ENCODE data around the gene DRGX. TPM values are rescaled to one million over a fixed set of nuclear protein-coding genes. Genes with fewer than 3 reads are reported as not detected.

The DRGX gene
- total RNA-seq, 2 experiments from 2014 or later: not detected

DNA sequence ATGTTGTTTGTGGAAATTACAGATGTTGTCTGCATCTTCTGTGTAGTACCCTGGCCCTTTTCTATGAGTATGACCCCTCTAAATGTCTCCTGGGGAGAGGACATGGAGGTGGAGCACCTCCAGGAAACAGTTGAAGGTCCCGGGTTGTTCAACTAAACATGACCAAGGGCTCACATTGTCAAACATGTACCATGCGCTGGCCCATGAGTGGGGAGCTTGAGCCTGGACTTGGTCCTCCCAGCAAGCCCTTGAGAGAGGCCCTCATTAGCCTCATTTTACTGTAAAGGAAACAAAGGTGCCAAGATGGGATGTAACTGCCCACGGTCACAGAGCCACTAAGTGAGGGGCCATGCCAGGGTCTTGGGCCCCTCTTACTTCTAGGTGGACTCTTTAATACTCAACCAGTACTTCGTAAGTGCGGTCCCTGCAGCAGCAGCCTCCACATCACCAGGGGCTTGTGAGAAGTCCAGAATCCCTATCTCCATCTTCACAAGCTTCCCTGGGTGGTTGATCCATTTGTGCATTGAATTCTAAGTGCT lies 65.7 kb downstream of the DRGX start:
- Mint-ChIP-seq H3K27ac (no peak overlapping the region), H3K9me3 (ENCODE audit: low read depth) (peaks cover 4% of the 10 kb centered on the region), H3K4me1 (peaks cover 6% of the 10 kb centered on the region), H3K27me3 (no peaks in the 10 kb centered on the region), H3K36me3 (peaks cover 6% of the 10 kb centered on the region), H3K4me3 (no peak overlapping the region)
- DNase-seq: peak; percentile 21
- no peak for ATAC-seq
- CTCF ChIA-PET: no interaction called here

DNA sequence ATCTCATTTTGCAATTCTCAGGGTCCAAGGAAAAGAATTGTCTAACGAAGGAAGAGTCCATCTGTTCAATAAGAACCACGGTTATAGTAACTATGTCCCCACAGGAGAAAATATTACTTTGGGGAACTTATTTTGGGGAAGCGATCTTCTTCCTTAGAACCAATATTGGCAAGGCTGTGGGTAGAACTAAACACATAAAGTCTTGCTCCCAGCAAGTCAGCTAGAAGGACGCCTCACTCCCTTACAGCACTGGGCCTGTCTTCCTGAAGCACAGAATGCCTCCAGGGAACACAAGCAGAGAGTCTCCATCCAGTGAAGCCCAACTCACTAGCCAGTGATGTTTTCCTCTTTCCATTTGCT lies 66.8 kb downstream of the DRGX start:
- H3K9me3 Mint-ChIP-seq (ENCODE audit: low read depth): no peaks in the 10 kb centered on the region
- DNase-seq (no peak), ATAC-seq (no peak)
- no peak overlapping the region for H3K4me3 Mint-ChIP-seq
- no peaks in the 10 kb centered on the region for H3K4me1 Mint-ChIP-seq
- no peak overlapping the region for H3K27ac Mint-ChIP-seq
- no peaks in the 10 kb centered on the region for H3K27me3 Mint-ChIP-seq
- no peaks in the 10 kb centered on the region for H3K36me3 Mint-ChIP-seq
- CTCF ChIA-PET: no interaction called here

DNA sequence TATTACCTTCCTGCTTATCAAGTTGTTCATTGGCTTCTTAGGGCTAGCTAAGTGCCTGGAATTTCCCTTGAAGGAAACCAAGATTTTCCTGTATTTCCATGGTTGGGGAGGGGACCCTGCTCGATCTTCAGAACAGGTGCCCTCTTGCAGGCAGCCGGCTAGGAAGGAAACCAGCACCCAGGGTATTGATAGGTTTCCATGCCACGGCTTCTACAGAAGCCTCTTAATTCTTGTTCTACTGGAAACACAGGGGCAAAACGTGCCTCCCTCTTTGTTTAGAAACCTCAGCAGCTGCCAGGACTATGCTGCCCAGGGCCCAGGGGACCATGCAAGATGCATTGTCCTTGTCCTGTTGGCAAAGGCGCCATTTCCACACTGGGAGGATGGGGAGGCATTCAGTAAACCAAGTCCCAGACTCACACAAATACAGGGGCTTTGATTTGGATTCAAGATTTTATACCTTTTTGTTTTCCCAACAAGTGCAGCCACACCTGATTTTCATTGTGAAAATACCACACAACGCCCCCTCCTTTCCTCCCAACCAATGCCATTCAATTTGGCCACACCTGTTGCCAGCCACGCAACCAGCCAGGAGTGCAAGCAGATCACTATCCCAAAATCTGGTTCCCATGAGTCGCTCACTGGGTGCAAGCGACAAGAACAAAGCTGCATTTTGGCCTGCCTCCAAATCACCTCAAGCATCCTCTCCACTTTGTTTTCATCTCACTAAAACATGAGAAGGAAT lies 67.3 kb downstream of the DRGX start:
- no peaks in the 10 kb centered on the region for H3K9me3 Mint-ChIP-seq (ENCODE audit: low read depth)
- no peaks in the 10 kb centered on the region for H3K36me3 Mint-ChIP-seq
- CTCF ChIA-PET: no interaction called here

DNA sequence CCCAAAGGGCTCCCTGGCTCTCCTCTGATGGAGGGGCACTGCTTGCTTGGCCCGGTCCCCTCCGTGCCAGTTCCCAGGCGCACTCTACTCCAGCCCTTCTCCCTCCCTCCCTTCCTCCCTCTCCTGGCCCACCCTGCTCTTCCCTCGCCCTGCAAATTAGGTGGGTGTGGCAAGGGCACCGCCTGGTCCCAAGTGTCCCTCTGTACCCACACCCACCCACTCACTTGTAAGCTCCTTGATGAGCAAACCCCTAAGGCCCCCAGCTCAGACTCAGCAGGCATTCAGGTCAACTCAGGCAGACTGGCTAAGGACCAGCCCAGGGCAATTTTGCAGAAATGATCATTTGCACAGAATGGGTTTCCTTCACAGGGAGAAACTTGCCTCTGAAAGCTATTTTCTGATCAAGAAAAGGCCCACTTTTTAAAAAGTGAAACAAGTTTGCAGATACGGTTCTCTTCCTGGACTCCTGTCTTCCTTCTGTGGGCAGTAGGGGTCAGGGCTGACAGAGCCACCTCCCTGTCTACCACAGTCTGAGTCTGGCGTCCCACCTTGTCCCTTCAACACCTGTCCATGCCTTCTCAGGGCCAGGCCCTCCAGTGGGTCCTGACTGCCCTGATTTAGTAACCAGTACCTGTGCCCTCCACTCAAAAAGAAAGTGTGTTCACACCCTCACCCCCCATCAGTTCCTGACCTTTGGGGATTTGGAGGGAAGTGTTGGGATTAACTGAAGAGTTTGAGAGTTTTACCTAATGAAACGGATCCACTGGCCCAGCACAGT lies 68.7 kb downstream of the DRGX start:
- H3K4me1 Mint-ChIP-seq: no peaks in the 10 kb centered on the region
- no peak overlapping the region for H3K4me3 Mint-ChIP-seq
- H3K27ac Mint-ChIP-seq: no peak overlapping the region
- DNase-seq: no peak
- no peaks in the 10 kb centered on the region for H3K27me3 Mint-ChIP-seq
- no peaks in the 10 kb centered on the region for H3K36me3 Mint-ChIP-seq
- no peak for ATAC-seq
- CTCF ChIA-PET: no interaction called here
- H3K9me3 Mint-ChIP-seq (ENCODE audit: low read depth): no peaks in the 10 kb centered on the region

More for the DNA sequence above, 67.3 kb downstream of the DRGX start:
- Mint-ChIP-seq H3K4me1 (no peaks in the 10 kb centered on the region), H3K4me3 (no peak overlapping the region), H3K27ac (no peak overlapping the region), H3K27me3 (no peaks in the 10 kb centered on the region)
- no peak for ATAC-seq
- no peak for DNase-seq

DNA sequence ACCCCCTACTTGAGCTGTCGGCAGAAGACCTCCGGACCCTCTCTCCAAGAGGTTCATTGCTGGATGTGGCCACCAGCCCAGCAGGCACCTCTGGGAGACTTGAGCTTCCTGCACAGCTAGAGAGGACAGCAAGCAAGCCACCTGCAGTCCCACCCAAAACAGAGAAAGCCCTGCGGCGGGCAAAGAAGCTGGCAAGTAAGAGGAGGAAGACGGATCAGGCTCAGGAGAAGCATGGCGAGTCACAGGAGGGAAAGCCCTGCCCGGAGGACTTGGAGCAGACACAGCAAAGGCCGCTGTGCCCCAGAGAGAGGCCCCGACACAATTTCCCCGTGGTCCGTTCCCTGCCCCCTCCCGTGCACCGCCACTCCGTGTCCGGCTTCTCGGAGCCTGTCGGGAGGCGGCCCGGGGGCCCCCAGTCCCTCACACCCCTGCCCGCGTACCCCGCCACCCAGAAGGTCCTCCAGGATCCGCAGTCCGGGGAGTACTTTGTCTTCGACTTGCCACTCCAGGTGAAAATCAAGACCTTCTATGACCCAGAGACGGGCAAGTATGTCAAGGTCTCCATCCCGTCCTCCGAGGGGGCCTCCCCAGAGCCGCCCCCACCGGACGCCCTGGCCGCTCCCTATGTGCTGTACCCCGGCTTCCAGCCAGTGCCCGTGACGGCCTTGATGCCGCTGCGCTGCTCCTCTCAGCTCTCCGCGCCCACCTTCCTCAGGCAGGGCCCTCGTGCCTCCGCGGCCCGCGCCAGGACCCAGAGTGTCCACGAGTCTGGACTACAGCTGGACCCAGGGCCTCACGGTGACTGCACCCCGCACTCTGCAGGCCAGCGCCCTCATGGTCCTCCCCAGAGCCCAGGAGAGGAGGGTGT lies 69.7 kb downstream of the DRGX start:
- no peak overlapping the region for H3K27ac Mint-ChIP-seq
- no peak for ATAC-seq
- CTCF ChIA-PET: no interaction called here
- no peaks in the 10 kb centered on the region for H3K36me3 Mint-ChIP-seq
- no peak for DNase-seq
- peaks cover 2% of the 10 kb centered on the region for H3K27me3 Mint-ChIP-seq
- no peak overlapping the region for H3K4me3 Mint-ChIP-seq
- H3K9me3 Mint-ChIP-seq (ENCODE audit: low read depth): no peaks in the 10 kb centered on the region
- H3K4me1 Mint-ChIP-seq: no peaks in the 10 kb centered on the region

DNA sequence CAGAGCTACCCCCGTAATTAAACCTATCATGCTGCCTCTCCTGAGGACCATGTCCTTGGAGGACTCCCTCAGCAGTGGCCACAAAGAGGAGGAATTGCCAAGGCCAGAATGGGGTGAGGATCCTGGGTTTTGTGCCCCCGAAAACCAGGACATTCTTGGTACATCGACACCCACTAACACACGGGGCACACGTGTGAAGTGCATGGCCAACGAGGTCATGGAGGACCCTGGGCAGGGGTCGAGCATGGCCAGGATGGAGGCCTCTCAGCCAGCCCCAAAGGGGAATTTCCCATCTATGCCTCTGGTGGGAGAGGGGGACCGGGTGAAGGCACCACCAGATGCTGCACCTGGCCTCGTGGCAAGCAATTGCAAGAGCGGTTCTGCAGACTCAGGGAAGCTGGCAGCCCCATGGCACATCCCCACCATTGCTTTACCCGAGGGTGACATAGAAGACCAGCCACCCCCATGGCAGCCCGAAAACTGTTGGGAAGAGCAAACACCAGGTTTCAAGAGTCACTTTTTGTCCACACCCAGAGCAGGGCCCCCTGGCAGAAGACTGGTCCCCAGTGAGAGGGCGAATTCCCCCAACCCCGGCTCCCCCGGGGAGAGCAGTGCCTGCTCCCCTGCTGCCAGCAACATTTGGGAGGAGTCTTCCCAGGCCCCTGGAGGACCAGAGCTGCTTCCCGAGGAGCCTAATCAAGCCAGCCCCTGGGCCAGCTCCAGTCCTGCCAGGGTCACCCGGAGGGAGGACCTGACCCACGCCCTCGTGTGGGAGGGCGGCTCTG lies 70.6 kb downstream of the DRGX start:
- CTCF ChIA-PET: no interaction called here
- H3K27me3 Mint-ChIP-seq: peaks cover 2% of the 10 kb centered on the region
- H3K9me3 Mint-ChIP-seq (ENCODE audit: low read depth): no peaks in the 10 kb centered on the region
- no peaks in the 10 kb centered on the region for H3K36me3 Mint-ChIP-seq
- no peak for DNase-seq
- no peaks in the 10 kb centered on the region for H3K4me1 Mint-ChIP-seq
- ATAC-seq: no peak
- H3K27ac Mint-ChIP-seq: no peak overlapping the region
- no peak overlapping the region for H3K4me3 Mint-ChIP-seq

DNA sequence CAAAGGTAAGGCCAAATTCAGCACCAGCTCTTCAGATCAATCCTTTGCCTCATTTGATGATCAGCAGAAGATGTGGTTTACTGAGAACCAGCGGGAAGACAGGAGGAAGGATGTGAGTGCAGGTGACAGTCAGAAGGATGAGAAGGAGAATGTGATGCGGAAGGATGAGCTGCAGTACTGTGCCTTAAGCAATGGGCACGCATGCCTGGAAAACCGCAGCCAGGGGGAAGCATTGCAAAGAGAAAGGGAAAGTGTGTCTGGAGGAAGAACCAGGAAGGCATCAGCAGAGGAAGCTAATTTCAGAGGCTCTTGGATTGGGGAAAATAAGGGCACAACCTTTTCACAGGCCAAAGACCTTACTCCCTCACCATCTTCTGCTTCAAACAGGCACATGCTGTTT lies 71.2 kb downstream of the DRGX start:
- no peak overlapping the region for H3K4me3 Mint-ChIP-seq

DNA sequence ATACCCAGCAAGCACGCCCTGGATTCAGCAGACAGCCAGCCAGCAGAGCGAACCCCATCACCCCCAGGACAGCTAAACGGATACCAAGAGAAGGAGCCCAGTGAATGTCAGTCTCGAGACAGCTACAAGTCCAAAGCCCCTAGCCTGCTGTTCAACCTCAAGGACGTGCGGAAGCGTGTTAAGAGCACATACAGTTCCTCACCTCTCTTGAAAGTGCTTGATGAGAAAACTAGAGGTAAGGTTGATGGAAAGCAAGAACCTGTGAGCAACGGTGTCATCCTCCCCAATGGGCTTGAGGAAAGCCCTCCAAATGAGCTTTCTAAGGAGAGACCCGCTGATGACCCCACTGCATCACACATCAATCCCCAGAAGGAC lies 72.0 kb downstream of the DRGX start:
- no peaks in the 10 kb centered on the region for H3K4me1 Mint-ChIP-seq
- H3K27ac Mint-ChIP-seq: no peak overlapping the region
- H3K9me3 Mint-ChIP-seq (ENCODE audit: low read depth): no peaks in the 10 kb centered on the region
- DNase-seq (no peak), ATAC-seq (no peak)
- H3K36me3 Mint-ChIP-seq: no peaks in the 10 kb centered on the region
- CTCF ChIA-PET: no interaction called here
- no peak overlapping the region for H3K4me3 Mint-ChIP-seq
- H3K27me3 Mint-ChIP-seq: peaks cover 2% of the 10 kb centered on the region

More for the DNA sequence above, 71.2 kb downstream of the DRGX start:
- DNase-seq (no peak), ATAC-seq (no peak)
- no peaks in the 10 kb centered on the region for H3K4me1 Mint-ChIP-seq
- H3K36me3 Mint-ChIP-seq: no peaks in the 10 kb centered on the region
- peaks cover 2% of the 10 kb centered on the region for H3K27me3 Mint-ChIP-seq
- no peaks in the 10 kb centered on the region for H3K9me3 Mint-ChIP-seq (ENCODE audit: low read depth)
- H3K27ac Mint-ChIP-seq: no peak overlapping the region
- CTCF ChIA-PET: no interaction called here

DNA sequence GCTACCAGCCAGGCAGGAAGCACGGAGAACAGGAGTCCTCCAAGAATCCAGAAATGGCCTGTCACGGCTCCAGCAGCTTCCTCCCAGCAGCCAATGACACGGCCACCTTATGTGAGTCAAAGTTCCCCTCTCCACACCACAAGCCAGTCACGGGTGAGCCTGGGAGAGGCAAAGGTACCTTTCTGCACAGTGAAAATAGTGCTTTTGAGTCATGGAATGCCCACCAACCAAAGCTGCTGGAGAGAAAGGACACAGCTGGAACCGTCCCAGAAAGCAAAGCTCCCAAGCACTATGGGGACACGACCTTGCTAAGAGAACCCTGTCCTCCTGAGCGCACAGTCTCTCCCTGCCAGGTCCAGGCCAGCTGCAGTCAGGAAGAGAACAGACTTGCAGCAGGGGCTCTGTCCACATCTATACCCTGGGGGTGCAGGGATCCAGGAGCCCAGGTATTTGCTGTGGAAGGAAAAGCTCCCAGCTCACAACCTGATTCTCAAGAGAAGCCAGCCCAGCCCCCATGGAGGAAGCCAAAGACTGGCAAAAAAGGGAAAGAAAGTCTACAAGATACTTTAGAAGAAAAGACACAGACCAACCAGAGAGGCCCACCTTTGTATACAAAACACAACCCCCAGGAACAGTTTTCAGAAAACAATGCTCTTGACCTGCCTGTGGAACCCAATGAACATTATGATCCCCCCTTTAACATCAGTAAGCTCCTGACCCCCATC lies 72.6 kb downstream of the DRGX start:
- H3K4me1 Mint-ChIP-seq: peaks cover 4% of the 10 kb centered on the region
- no peak overlapping the region for H3K27ac Mint-ChIP-seq
- no peaks in the 10 kb centered on the region for H3K9me3 Mint-ChIP-seq (ENCODE audit: low read depth)
- H3K36me3 Mint-ChIP-seq: no peaks in the 10 kb centered on the region
- ATAC-seq: no peak
- DNase-seq: no peak
- peaks cover 4% of the 10 kb centered on the region for H3K27me3 Mint-ChIP-seq
- no peak overlapping the region for H3K4me3 Mint-ChIP-seq
- CTCF ChIA-PET: no interaction called here

DNA sequence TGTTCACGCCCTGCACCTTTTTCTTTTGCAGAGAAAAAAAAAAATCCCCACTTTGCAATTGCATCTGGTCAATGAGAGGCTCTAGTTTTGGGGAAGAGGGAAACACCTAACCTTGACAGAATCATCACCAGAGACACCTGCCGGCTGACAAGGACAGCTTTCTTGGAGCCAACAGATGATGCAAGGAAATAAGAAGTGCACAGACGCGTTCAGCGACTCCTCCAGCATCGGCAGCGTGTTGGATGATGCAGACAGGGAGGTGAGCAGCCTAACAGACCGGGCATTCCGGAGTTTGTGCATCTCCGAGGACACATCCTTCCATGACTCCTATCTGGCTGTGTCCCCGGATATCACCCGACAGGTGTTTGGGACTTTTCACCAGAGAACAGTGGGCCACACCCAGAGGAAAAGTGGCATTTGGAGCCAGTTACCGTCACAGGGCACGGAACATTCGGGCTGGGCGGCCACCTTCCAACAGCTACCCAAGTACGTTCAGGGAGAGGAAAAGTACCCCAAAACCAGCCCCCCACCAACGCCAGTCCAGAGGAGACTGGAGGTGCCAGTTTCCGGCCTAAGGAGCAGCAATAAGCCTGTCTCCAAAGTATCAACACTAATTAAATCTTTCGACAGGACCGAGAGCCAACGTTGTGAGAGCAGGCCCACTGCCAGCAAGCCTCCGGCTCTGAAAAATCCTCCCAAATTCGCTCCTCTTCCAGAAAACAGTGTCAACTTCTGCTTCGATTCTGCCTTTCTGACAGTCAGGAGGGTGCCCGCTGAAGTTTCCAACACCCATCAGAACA lies 73.3 kb downstream of the DRGX start:
- peaks cover 7% of the 10 kb centered on the region for H3K4me1 Mint-ChIP-seq
- H3K36me3 Mint-ChIP-seq: no peaks in the 10 kb centered on the region
- H3K27me3 Mint-ChIP-seq: peaks cover 4% of the 10 kb centered on the region
- no peak overlapping the region for H3K27ac Mint-ChIP-seq
- H3K9me3 Mint-ChIP-seq (ENCODE audit: low read depth): no peaks in the 10 kb centered on the region
- no peak for DNase-seq
- H3K4me3 Mint-ChIP-seq: no peak overlapping the region
- no peak for ATAC-seq
- CTCF ChIA-PET: no interaction called here

DNA sequence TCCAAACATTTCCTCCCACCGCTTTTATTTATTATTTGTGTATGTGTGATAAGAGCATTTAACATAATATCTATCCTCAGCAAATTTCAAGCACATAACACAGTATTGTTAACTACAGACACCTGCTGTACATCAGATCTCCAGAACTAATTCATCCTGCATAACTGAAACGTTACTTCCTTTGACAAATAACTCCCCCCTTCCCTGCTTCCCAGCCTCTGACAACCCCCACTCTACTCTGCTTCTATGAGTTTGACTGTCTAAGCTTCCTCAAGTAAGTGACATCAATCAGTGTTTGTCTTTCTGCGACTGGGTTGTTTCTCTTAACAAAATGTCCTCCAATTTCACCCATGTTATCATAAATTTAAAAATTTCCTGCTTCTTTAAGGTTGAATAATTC lies 74.9 kb downstream of the DRGX start:
- H3K4me1 Mint-ChIP-seq: peaks cover 7% of the 10 kb centered on the region
- H3K27me3 Mint-ChIP-seq: peaks cover 4% of the 10 kb centered on the region
- no peak for DNase-seq
- no peak overlapping the region for H3K27ac Mint-ChIP-seq
- CTCF ChIA-PET: no interaction called here
- no peaks in the 10 kb centered on the region for H3K36me3 Mint-ChIP-seq
- no peak overlapping the region for H3K4me3 Mint-ChIP-seq
- no peak for ATAC-seq
- H3K9me3 Mint-ChIP-seq (ENCODE audit: low read depth): no peaks in the 10 kb centered on the region

DNA sequence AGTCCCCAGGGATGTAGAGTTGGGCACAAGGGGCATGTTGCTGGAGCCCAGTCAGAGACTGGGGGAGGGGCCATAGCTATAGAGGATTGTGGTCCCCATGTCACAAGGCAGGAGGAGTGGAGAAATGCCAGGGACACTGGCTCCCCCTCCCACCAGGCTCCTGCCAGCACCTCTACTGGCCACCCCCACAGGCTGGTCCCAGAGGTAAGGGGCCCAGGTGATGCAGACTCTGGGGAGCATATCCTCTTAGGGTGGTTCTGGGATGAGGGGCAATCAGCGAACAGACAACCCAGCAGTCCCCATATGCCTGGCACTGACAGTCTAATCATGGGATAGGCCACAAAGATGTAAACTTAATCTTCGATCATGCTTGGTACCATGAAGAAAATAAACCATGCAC lies 75.7 kb downstream of the DRGX start:
- Mint-ChIP-seq H3K27ac (no peak overlapping the region), H3K4me3 (no peak overlapping the region), H3K36me3 (no peaks in the 10 kb centered on the region), H3K9me3 (ENCODE audit: low read depth) (no peaks in the 10 kb centered on the region), H3K4me1 (peaks cover 7% of the 10 kb centered on the region), H3K27me3 (peaks cover 4% of the 10 kb centered on the region)
- CTCF ChIA-PET: no interaction called here
- ATAC-seq (no peak), DNase-seq (peak; percentile 21)

Measured in activated CD8-positive, alpha-beta memory T cell treated with anti-CD3 and anti-CD28 coated beads, Interleukin-2, amount 10 ng/mL, durations not matched to agents 7 days and 5 days (primary cell).